ENCODE data around the gene IFITM1.
"Not testable (repeated sequence)": the region's sequence is repeated elsewhere in the genome, so short reads cannot be mapped to it uniquely, and the experiment has no call there.

The IFITM1 gene

GRCh38 chr11:327581-327923 is 13.7 kb downstream of the IFITM1 start:
- DNase-seq (no peak), ATAC-seq (ENCODE audit: insufficient read depth, low read depth) (no peak)
- Histone ChIP-seq H3K79me2 (ENCODE audit: insufficient read depth, low read length) (no peaks in the 10 kb centered on the region), H3K36me3 (ENCODE audit: insufficient read depth, low read length) (no peaks in the 10 kb centered on the region), H3K4me1 (ENCODE audit: insufficient read depth, low read length) (peaks cover 59% of the 10 kb centered on the region), H3K9me3 (ENCODE audit: insufficient read depth, low read length, severe bottlenecking) (no peaks in the 10 kb centered on the region), H3K9ac (ENCODE audit: low read depth, low read length) (no peak overlapping the region), H3K4me3 (ENCODE audit: low read depth in 1 of 2, low read length in 2 of 2) (no peak overlapping the region), H3K27ac (ENCODE audit: low read length) (peak overlapping the region; percentile 39), H3K4me2 (ENCODE audit: insufficient read depth, low read length) (no peak overlapping the region), H3K27me3 (ENCODE audit: insufficient read depth, low read length, poor library complexity) (no peaks in the 10 kb centered on the region), H2AFZ (ENCODE audit: low read depth, low read length) (no peak overlapping the region), H4K20me1 (ENCODE audit: insufficient read depth, low read length) (no peaks in the 10 kb centered on the region)
- no peak for TF ChIP-seq EZH2 (IDR thresholded peaks at IDR 0.05; ENCODE audit: borderline replicate concordance, low read depth, low read length, severe bottlenecking)
- TF ChIP-seq, protein P1, sequence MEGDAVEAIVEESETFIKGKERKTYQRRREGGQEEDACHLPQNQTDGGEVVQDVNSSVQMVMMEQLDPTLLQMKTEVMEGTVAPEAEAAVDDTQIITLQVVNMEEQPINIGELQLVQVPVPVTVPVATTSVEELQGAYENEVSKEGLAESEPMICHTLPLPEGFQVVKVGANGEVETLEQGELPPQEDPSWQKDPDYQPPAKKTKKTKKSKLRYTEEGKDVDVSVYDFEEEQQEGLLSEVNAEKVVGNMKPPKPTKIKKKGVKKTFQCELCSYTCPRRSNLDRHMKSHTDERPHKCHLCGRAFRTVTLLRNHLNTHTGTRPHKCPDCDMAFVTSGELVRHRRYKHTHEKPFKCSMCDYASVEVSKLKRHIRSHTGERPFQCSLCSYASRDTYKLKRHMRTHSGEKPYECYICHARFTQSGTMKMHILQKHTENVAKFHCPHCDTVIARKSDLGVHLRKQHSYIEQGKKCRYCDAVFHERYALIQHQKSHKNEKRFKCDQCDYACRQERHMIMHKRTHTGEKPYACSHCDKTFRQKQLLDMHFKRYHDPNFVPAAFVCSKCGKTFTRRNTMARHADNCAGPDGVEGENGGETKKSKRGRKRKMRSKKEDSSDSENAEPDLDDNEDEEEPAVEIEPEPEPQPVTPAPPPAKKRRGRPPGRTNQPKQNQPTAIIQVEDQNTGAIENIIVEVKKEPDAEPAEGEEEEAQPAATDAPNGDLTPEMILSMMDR (IDR thresholded peaks at IDR 0.05; ENCODE audit: borderline replicate concordance, extremely low read depth, low read length, poor library complexity, severe bottlenecking): no peak

DNA sequence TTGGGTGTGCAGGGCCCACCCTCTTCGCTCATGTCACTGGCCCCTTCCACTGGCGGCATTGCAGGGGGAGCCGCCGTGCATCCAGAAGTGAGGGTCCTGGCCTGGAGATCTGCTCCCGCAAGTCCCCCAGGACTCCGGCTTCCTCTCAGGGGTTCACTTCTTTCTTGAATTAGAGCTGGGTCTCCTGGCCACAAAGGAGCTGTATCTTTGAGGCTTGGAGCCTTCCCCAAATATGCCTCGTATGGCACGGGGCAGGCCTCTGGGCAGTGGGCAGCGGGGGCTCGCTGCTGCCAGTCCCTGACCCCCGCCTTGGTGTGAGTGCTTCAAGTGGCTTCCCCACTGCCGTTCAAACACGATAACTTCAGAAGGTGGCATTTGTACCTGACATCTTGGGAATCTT is 14.2 kb downstream of the IFITM1 start:
- Histone ChIP-seq H3K4me3 (ENCODE audit: low read depth in 1 of 2, low read length in 2 of 2) (no peak overlapping the region), H3K4me1 (ENCODE audit: insufficient read depth, low read length) (peaks cover 63% of the 10 kb centered on the region), H3K27ac (ENCODE audit: low read length) (peak overlapping the region; percentile 2; the same call in 1 of the 2 replicates), H3K79me2 (ENCODE audit: insufficient read depth, low read length) (no peaks in the 10 kb centered on the region), H2AFZ (ENCODE audit: low read depth, low read length) (no peak overlapping the region), H3K9ac (ENCODE audit: low read depth, low read length) (no peak overlapping the region), H3K36me3 (ENCODE audit: insufficient read depth, low read length) (no peaks in the 10 kb centered on the region), H4K20me1 (ENCODE audit: insufficient read depth, low read length) (no peaks in the 10 kb centered on the region), H3K27me3 (ENCODE audit: insufficient read depth, low read length, poor library complexity) (no peaks in the 10 kb centered on the region), H3K4me2 (ENCODE audit: insufficient read depth, low read length) (no peak overlapping the region), H3K9me3 (ENCODE audit: insufficient read depth, low read length, severe bottlenecking) (no peaks in the 10 kb centered on the region)
- TF ChIP-seq, protein P1 (IDR thresholded peaks at IDR 0.05; ENCODE audit: borderline replicate concordance, extremely low read depth, low read length, poor library complexity, severe bottlenecking): no peak
- no peak for TF ChIP-seq EZH2 (IDR thresholded peaks at IDR 0.05; ENCODE audit: borderline replicate concordance, low read depth, low read length, severe bottlenecking)
- ATAC-seq (ENCODE audit: insufficient read depth, low read depth) (no peak), DNase-seq (no peak)

DNA sequence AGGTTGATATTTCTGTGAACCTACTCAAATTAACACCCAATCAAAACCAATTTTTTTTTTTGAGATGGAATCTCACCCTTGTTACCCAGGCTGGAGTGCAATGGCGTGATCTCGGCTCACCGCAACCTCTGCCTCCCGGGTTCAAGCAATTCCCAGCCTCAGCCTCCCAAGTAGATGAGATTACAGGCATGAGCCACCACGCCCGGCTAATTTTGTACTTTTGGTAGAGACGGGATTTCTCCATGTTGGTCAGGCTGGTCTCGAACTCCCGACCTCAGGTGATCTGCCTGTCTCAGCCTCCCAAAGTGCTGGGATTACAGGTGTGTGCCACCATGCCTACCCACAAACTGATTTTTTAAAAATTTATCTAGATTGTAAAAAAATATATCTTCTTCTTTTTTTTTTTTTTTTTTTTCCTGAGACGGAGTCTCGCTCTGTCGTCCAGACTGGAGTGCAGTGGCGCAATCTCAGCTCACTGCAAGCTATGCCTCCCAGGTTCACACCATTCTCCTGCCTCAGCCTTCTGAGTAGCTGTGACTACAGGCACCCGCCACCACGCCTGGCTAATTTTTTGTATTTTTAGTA is 14.8 kb downstream of the IFITM1 start:
- Histone ChIP-seq H3K27ac (ENCODE audit: low read length) (peak overlapping the region; percentile 87), H3K4me1 (ENCODE audit: insufficient read depth, low read length) (peaks cover 69% of the 10 kb centered on the region), H3K4me3 (ENCODE audit: low read depth in 1 of 2, low read length in 2 of 2) (peak overlapping the region in 1 of 2 experiments; percentile 50; a peak in 1 of 4 replicates), H3K9ac (ENCODE audit: low read depth, low read length) (peak overlapping the region; percentile 47), H3K4me2 (ENCODE audit: insufficient read depth, low read length) (peak overlapping the region; percentile 69)
- H3K79me2 ChIP-seq (ENCODE audit: insufficient read depth, low read length); H3K27me3 ChIP-seq (ENCODE audit: insufficient read depth, low read length, poor library complexity); ATAC-seq (ENCODE audit: insufficient read depth, low read depth); H2AFZ ChIP-seq (ENCODE audit: low read depth, low read length); H3K36me3 ChIP-seq (ENCODE audit: insufficient read depth, low read length); H4K20me1 ChIP-seq (ENCODE audit: insufficient read depth, low read length); DNase-seq; H3K9me3 ChIP-seq (ENCODE audit: insufficient read depth, low read length, severe bottlenecking): not testable (repeated sequence)

- Histone ChIP-seq H4K20me1 (ENCODE audit: insufficient read depth, low read length) (no peaks in the 10 kb centered on the region), H3K27ac (ENCODE audit: low read length) (peak overlapping the region; percentile 87), H3K9ac (ENCODE audit: low read depth, low read length) (peak overlapping the region; percentile 47), H3K79me2 (ENCODE audit: insufficient read depth, low read length) (no peaks in the 10 kb centered on the region), H3K4me2 (ENCODE audit: insufficient read depth, low read length) (peak overlapping the region; percentile 69), H3K27me3 (ENCODE audit: insufficient read depth, low read length, poor library complexity) (no peaks in the 10 kb centered on the region), H3K4me1 (ENCODE audit: insufficient read depth, low read length) (peaks cover 78% of the 10 kb centered on the region), H3K4me3 (ENCODE audit: low read depth in 1 of 2, low read length in 2 of 2) (peak overlapping the region in 1 of 2 experiments; percentile 50; a peak in 2 of 4 replicates), H2AFZ (ENCODE audit: low read depth, low read length) (no peak overlapping the region), H3K9me3 (ENCODE audit: insufficient read depth, low read length, severe bottlenecking) (no peaks in the 10 kb centered on the region), H3K36me3 (ENCODE audit: insufficient read depth, low read length) (no peaks in the 10 kb centered on the region)
- DNase-seq: peak; percentile 50
- TF ChIP-seq, protein P1 (IDR thresholded peaks at IDR 0.05; ENCODE audit: borderline replicate concordance, extremely low read depth, low read length, poor library complexity, severe bottlenecking): no peak
- no peak for TF ChIP-seq EZH2 (IDR thresholded peaks at IDR 0.05; ENCODE audit: borderline replicate concordance, low read depth, low read length, severe bottlenecking)
- no peak for ATAC-seq (ENCODE audit: insufficient read depth, low read depth)
These were observed 16.0 kb downstream of the IFITM1 start for GRCh38 chr11:329886-330253.

All from DND-41 (cell line).